HepG2 (cell line): ENCODE data around the gene HIVEP2. TPM values are rescaled to one million over a fixed set of nuclear protein-coding genes. Genes with fewer than 3 reads are reported as not detected.
A peak's percentile ranks its signal among the peaks of the same experiment; 100 is the strongest.

Experiments
- ARNT2 ChIP-seq: sonication (generic); formaldehyde crosslinking; IDR thresholded peaks from 2 replicates; pipeline ENCODE4 v1.8.0; 2022; ENCODE audit warnings: mild to moderate bottlenecking, low read depth, missing genetic modification reagents, moderate library complexity
- CBX1 ChIP-seq: IDR thresholded peaks from one replicate; pipeline ENCODE4 v1.6.1; 2016; ENCODE audit warnings: antibody characterized with exemption, low read depth
- ELF3 ChIP-seq: IDR thresholded peaks from 2 replicates; pipeline ENCODE4 v1.6.1; 2016; ENCODE audit warnings: missing genetic modification reagents, missing compliant biosample characterization
- FLYWCH1 ChIP-seq: sonication (generic); formaldehyde crosslinking; IDR thresholded peaks from 2 replicates; pipeline ENCODE4 v1.8.1; 2023; ENCODE audit warnings: mild to moderate bottlenecking, missing genetic modification reagents
- FOXP1 ChIP-seq, 2 experiments: fragments of 450-650 bp in 1 of 2; IDR thresholded peaks; 2 replicates each; pipeline ENCODE4 v1.6.1; 2017 to 2018; ENCODE audit warnings: antibody characterized with exemption in 1 of 2
- HHEX ChIP-seq: IDR thresholded peaks from 2 replicates; pipeline ENCODE4 v1.6.1; 2016; ENCODE audit warnings: control low read depth
- JUND ChIP-seq: sonication (generic); formaldehyde crosslinking; IDR thresholded peaks from 2 replicates; pipeline ENCODE4 v1.8.0; 2022; ENCODE audit warnings: mild to moderate bottlenecking, missing genetic modification reagents
- KDM6A ChIP-seq: IDR thresholded peaks from 2 replicates; pipeline ENCODE4 v1.6.1; 2016; ENCODE audit warnings: low read depth
- MXI1 ChIP-seq: IDR thresholded peaks from 3 replicates; pipeline ENCODE4 v1.6.1; 2012; ENCODE audit warnings: low read depth, low read length, inconsistent platforms, borderline replicate concordance
- PITX1 ChIP-seq: sonication (generic); formaldehyde crosslinking; IDR thresholded peaks from 2 replicates; pipeline ENCODE4 v1.5.1; 2020; ENCODE audit warnings: mild to moderate bottlenecking, missing genetic modification reagents
- RORA ChIP-seq: sonication (generic); formaldehyde crosslinking; IDR thresholded peaks from 2 replicates; pipeline ENCODE4 v1.5.0; 2020; ENCODE audit warnings: mild to moderate bottlenecking, missing genetic modification reagents, moderate library complexity
- SRSF4 ChIP-seq: fragments of 200-400 bp; formaldehyde crosslinking; IDR thresholded peaks from one replicate; pipeline ENCODE4 v1.6.1; 2018; ENCODE audit warnings: mild to moderate bottlenecking, low read depth, low read length, moderate library complexity; ENCODE audit not compliant: poor library complexity, severe bottlenecking
- ZBTB3 ChIP-seq: sonication (generic); formaldehyde crosslinking; IDR thresholded peaks from 2 replicates; pipeline ENCODE4 v1.4.0; 2020; ENCODE audit warnings: low read depth, mild to moderate bottlenecking, moderate library complexity, missing genetic modification reagents, borderline replicate concordance
- ZFYVE20 ChIP-seq: sonication (generic); formaldehyde crosslinking; IDR thresholded peaks from 2 replicates; pipeline ENCODE4 v1.8.0; 2023; ENCODE audit warnings: low read depth, mild to moderate bottlenecking, moderate library complexity, missing genetic modification reagents, borderline replicate concordance
- ZNF460 ChIP-seq: sonication (generic); formaldehyde crosslinking; IDR thresholded peaks from 2 replicates; pipeline ENCODE4 v1.5.1; 2020; ENCODE audit warnings: missing genetic modification reagents, mild to moderate bottlenecking, borderline replicate concordance
- ZNF569 ChIP-seq: sonication (generic); formaldehyde crosslinking; IDR thresholded peaks from 2 replicates; pipeline ENCODE4 v1.5.0; 2020; ENCODE audit warnings: mild to moderate bottlenecking, missing genetic modification reagents, moderate library complexity, borderline replicate concordance
- ZNF674 ChIP-seq: sonication (generic); formaldehyde crosslinking; IDR thresholded peaks from 2 replicates; pipeline ENCODE4 v1.5.0; 2020; ENCODE audit warnings: low read depth, mild to moderate bottlenecking, missing genetic modification reagents
- polyA plus RNA-seq, 8 experiments: library from polyadenylated mRNA; depleted of rRNA in 3 of 8; stranded (reverse) in 7 of 8; unstranded in 1 of 8; fragments of >200 nt; fragmentation: Illumina TruSeq in 4 of 8; extraction: Trizol in 4 of 8; gene quantifications; 2 replicates each; pipeline versions ENCODE4 v1.2.1 to v1.2.3, GENCODE V29; 2011 to 2016; ENCODE audit warnings: low read depth in 4 of 8, missing spikeins in 1 of 8, mixed read lengths in 1 of 8; ENCODE audit not compliant: insufficient read depth in 1 of 8
- total RNA-seq, 5 experiments: library from RNA; depleted of rRNA; stranded (reverse); fragments of >200 nt; fragmentation: Illumina TruSeq; extraction: Trizol; gene quantifications; 2 replicates each; pipeline ENCODE4 v1.2.3, GENCODE V29; 2016; ENCODE audit warnings: low read depth in 1 of 5
- TF ChIP-seq, protein P1 (sequence below): IDR thresholded peaks from 2 replicates; pipeline ENCODE4 v1.6.1; 2016; ENCODE audit warnings: missing compliant biosample characterization, missing genetic modification reagents, borderline replicate concordance
- TF ChIP-seq, protein P2 (sequence below): sonication (generic); formaldehyde crosslinking; IDR thresholded peaks from 2 replicates; pipeline ENCODE4 v1.5.0; 2020; ENCODE audit warnings: missing genetic modification reagents
- TF ChIP-seq, protein P3 (sequence below): sonication (generic); formaldehyde crosslinking; IDR thresholded peaks from 2 replicates; pipeline ENCODE4 v1.8.1; 2023; ENCODE audit warnings: mild to moderate bottlenecking, missing genetic modification reagents
- TF ChIP-seq, protein P4 (sequence below): sonication (generic); formaldehyde crosslinking; conservative IDR thresholded peaks from 2 replicates; pipeline ENCODE4 v1.8.0; 2022; ENCODE audit warnings: mild to moderate bottlenecking, moderate library complexity, missing genetic modification reagents
- TF ChIP-seq, protein P5 (sequence below): sonication (generic); formaldehyde crosslinking; IDR thresholded peaks from 2 replicates; pipeline ENCODE4 v1.5.0; 2020; ENCODE audit warnings: mild to moderate bottlenecking, missing genetic modification reagents

HIVEP2 gene
- total and polyA plus RNA-seq, 2 of the 13 experiments (the other 11 are each of a cell fraction or from before 2014, with no cell fraction given) = 3.4 to 12.9 TPM

DNA sequence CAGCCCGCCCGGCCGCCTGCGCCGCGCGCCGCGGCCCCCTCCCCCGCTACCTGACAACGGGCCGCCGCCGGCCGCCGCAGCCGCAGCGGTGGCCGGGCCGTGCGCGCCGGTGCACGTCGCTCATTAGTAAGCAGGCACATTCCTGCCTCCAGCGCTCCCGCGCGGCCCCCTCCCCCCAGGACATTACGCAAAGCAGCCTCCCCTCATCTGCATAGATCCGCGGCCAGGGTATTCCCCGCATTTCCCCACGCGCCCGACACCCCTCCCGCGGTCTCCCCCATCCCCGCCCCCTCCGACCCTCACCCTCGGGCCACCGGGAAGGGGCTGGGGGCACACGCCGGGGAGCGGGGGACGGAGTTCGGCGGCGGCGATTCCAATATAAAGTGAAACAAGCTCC lies at the start of gene HIVEP2 (continued):
- TF ChIP-seq, protein P1, sequence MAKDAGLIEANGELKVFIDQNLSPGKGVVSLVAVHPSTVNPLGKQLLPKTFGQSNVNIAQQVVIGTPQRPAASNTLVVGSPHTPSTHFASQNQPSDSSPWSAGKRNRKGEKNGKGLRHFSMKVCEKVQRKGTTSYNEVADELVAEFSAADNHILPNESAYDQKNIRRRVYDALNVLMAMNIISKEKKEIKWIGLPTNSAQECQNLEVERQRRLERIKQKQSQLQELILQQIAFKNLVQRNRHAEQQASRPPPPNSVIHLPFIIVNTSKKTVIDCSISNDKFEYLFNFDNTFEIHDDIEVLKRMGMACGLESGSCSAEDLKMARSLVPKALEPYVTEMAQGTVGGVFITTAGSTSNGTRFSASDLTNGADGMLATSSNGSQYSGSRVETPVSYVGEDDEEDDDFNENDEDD (CRISPR knock-in tag) = peak; percentile 51; the same call in 1 of the 2 replicates
- TF ChIP-seq, protein P2, sequence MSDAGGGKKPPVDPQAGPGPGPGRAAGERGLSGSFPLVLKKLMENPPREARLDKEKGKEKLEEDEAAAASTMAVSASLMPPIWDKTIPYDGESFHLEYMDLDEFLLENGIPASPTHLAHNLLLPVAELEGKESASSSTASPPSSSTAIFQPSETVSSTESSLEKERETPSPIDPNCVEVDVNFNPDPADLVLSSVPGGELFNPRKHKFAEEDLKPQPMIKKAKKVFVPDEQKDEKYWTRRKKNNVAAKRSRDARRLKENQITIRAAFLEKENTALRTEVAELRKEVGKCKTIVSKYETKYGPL = 0 out of 2 replicates have a peak, but pooled peaks have one; percentile 40
- no peak for TF ChIP-seq HHEX
- no peak for TF ChIP-seq ZNF460 (CRISPR knock-in tag)
- TF ChIP-seq ARNT2 (CRISPR knock-in tag) = peak; percentile 81
- TF ChIP-seq, protein P3, sequence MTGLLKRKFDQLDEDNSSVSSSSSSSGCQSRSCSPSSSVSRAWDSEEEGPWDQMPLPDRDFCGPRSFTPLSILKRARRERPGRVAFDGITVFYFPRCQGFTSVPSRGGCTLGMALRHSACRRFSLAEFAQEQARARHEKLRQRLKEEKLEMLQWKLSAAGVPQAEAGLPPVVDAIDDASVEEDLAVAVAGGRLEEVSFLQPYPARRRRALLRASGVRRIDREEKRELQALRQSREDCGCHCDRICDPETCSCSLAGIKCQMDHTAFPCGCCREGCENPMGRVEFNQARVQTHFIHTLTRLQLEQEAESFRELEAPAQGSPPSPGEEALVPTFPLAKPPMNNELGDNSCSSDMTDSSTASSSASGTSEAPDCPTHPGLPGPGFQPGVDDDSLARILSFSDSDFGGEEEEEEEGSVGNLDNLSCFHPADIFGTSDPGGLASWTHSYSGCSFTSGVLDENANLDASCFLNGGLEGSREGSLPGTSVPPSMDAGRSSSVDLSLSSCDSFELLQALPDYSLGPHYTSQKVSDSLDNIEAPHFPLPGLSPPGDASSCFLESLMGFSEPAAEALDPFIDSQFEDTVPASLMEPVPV (CRISPR knock-in tag) = 0 out of 2 replicates have a peak, but pooled peaks have one; percentile 54
- TF ChIP-seq ZBTB3 (CRISPR knock-in tag) = no peak
- no peak for TF ChIP-seq SRSF4
- no peak for TF ChIP-seq KDM6A (CRISPR knock-in tag)
- TF ChIP-seq, protein P4, sequence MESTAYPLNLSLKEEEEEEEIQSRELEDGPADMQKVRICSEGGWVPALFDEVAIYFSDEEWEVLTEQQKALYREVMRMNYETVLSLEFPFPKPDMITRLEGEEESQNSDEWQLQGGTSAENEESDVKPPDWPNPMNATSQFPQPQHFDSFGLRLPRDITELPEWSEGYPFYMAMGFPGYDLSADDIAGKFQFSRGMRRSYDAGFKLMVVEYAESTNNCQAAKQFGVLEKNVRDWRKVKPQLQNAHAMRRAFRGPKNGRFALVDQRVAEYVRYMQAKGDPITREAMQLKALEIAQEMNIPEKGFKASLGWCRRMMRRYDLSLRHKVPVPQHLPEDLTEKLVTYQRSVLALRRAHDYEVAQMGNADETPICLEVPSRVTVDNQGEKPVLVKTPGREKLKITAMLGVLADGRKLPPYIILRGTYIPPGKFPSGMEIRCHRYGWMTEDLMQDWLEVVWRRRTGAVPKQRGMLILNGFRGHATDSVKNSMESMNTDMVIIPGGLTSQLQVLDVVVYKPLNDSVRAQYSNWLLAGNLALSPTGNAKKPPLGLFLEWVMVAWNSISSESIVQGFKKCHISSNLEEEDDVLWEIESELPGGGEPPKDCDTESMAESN (CRISPR knock-in tag) = no peak
- no peak for TF ChIP-seq CBX1
- TF ChIP-seq FOXP1 (IDR thresholded peaks at IDR 0.05) = no peak
- TF ChIP-seq FOXP1 (CRISPR knock-in tag; IDR thresholded peaks at IDR 0.05) = 0 out of 2 replicates have a peak, but pooled peaks have one; percentile 27
- TF ChIP-seq MXI1 = peak; percentile 84
- TF ChIP-seq FLYWCH1 (CRISPR knock-in tag) = no peak
- TF ChIP-seq, protein P5, sequence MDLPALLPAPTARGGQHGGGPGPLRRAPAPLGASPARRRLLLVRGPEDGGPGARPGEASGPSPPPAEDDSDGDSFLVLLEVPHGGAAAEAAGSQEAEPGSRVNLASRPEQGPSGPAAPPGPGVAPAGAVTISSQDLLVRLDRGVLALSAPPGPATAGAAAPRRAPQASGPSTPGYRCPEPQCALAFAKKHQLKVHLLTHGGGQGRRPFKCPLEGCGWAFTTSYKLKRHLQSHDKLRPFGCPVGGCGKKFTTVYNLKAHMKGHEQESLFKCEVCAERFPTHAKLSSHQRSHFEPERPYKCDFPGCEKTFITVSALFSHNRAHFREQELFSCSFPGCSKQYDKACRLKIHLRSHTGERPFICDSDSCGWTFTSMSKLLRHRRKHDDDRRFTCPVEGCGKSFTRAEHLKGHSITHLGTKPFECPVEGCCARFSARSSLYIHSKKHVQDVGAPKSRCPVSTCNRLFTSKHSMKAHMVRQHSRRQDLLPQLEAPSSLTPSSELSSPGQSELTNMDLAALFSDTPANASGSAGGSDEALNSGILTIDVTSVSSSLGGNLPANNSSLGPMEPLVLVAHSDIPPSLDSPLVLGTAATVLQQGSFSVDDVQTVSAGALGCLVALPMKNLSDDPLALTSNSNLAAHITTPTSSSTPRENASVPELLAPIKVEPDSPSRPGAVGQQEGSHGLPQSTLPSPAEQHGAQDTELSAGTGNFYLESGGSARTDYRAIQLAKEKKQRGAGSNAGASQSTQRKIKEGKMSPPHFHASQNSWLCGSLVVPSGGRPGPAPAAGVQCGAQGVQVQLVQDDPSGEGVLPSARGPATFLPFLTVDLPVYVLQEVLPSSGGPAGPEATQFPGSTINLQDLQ (CRISPR knock-in tag) = no peak
- TF ChIP-seq PITX1 (CRISPR knock-in tag) = no peak
- peak; percentile 44; the same call in 1 of the 2 replicates for TF ChIP-seq ELF3
- no peak for TF ChIP-seq JUND
- no peak for TF ChIP-seq ZNF674 (CRISPR knock-in tag)
- no peak for TF ChIP-seq RORA (CRISPR knock-in tag)
- TF ChIP-seq ZNF569 (CRISPR knock-in tag) = no peak
- no peak for TF ChIP-seq ZFYVE20
